Adrenal gland (tissue), 12 donors: ENCODE data around the gene TRPM8. TPM values are rescaled to one million over a fixed set of nuclear protein-coding genes. Genes with fewer than 3 reads are reported as not detected.
"Not testable (repeated sequence)": the region's sequence is repeated elsewhere in the genome, so short reads cannot be mapped to it uniquely, and the experiment has no call there.

ENCODE experiments used
- DNase-seq, 7 donors: peaks; one replicate each; pipeline ENCODE4 v3.0.0-alpha.2; 2019 to 2020
- H3K27ac ChIP-seq, 5 donors: fragments of 200-600 bp; sonication (generic) in 4 of 5; 1 replicate in 3 of 5; 2 replicates in 2 of 5; pipeline versions ENCODE4 v1.5.1 to v1.8.0; 2016 to 2020; ENCODE audit warnings: mild to moderate bottlenecking in 1 of 5
- H3K27me3 ChIP-seq: fragments of 200-600 bp; 2 replicates; pipeline ENCODE4 v1.8.0; 2021
- H3K36me3 ChIP-seq, 2 donors: fragments of 200-600 bp; replicated peaks in 1 of 2; 1 replicate in 1 of 2; 2 replicates in 1 of 2; pipeline versions ENCODE4 v1.5.1 to v1.8.0; 2018 to 2022
- H3K4me1 ChIP-seq, 2 donors: fragments of 200-600 bp; replicated peaks in 1 of 2; 1 replicate in 1 of 2; 2 replicates in 1 of 2; pipeline versions ENCODE4 v1.5.1 to v1.8.0; 2018 to 2021
- H3K4me3 ChIP-seq, 4 donors: fragments of 200-600 bp; sonication (generic) in 3 of 4; one replicate each; pipeline ENCODE4 v1.5.1; 2016 to 2018
- H3K9me3 ChIP-seq, 3 donors: fragments of 200-600 bp; sonication (generic) in 1 of 3; replicated peaks in 1 of 3; 1 replicate in 2 of 3; 2 replicates in 1 of 3; pipeline versions ENCODE4 v1.5.1 to v1.8.0; 2016 to 2021
- CTCF ChIP-seq, 6 experiments: fragments of 450-650 bp in 4 of 6; fragments of 200-600 bp in 2 of 6; sonication (generic) in 1 of 6; IDR thresholded peaks; 1 replicate in 5 of 6; 2 replicates in 1 of 6; pipeline versions ENCODE4 v1.5.1 to v1.8.0; 2016 to 2021; ENCODE audit warnings: antibody characterized with exemption in 6 of 6, mild to moderate bottlenecking in 2 of 6, moderate library complexity in 1 of 6
- POLR2A ChIP-seq, 2 donors: fragments of 450-650 bp; IDR thresholded peaks; one replicate each; pipeline ENCODE4 v1.6.1; 2017; ENCODE audit warnings: antibody characterized with exemption in 2 of 2, mild to moderate bottlenecking in 2 of 2, moderate library complexity in 1 of 2
- WGBS, 4 donors: extraction: QIAGEN DNeasy Blood & Tissue Kit in 2 of 4; methylation state at CpG; one replicate each; pipeline versions ENCODE4 v1.1.5 to v1.1.7; 2013 to 2017; 5-methylcytosine and 5-hydroxymethylcytosine counted together
- intact Hi-C, 2 donors: fragments of 100-400 bp; cut with DNase I; formaldehyde crosslinking; loops; one replicate each; pipeline versions ENCODE4 v1.14.1 to v1.15.0; 2022 to 2023
- polyA plus RNA-seq, 3 donors: library from polyadenylated mRNA; stranded (reverse); fragments of 200-250 nt in 2 of 3; fragments of 350-450 nt in 1 of 3; fragmentation: Illumina TruSeq in 1 of 3; extraction: RNeasy Lipid Tissue Mini Kit (QIAGEN cat#74804) in 1 of 3; gene quantifications; one replicate each; pipeline ENCODE4 v1.2.3, GENCODE V29; 2013 to 2014
- total RNA-seq, 9 donors: library from RNA; depleted of rRNA in 4 of 9; stranded (reverse); fragments of >200 nt in 4 of 9; fragments of 120-200 nt in 1 of 9; fragmentation: NEBNext Ultra II Directional in 1 of 9; extraction: Animal tissue kit (Norgen Biotek cat#: 25700) in 1 of 9; gene quantifications; one replicate each; pipeline versions ENCODE4 v1.1.0 to v1.2.4, GENCODE V29; 2013 to 2023
- donor health status: healthy with polysubstance abuse.
- donor health status: Bipolar disorder and iron deficiency.
- donor health status: DM: yes; HTN: yes; CAD: no.
- donor health status: DM: no; HTN: no; CAD: no.
- donor health status: DM: no; HTN: no; CAD: no.
- donor health status: DM: yes; HTN: yes; CAD: no.

Gene TRPM8
- total and polyA plus RNA-seq, 12 donors, result not detected

- DNase-seq, result no peak
- H3K27ac ChIP-seq, result no peak overlapping the region
- no peaks in the 10 kb centered on the region for H3K9me3 ChIP-seq
- no peaks in the 10 kb centered on the region for H3K27me3 ChIP-seq
- intact Hi-C loops, result no loop called here
- no peaks in the 10 kb centered on the region for H3K4me1 ChIP-seq
- H3K4me3 ChIP-seq, result no peak overlapping the region
- TF ChIP-seq POLR2A (IDR thresholded peaks at IDR 0.05) (no peak), CTCF (IDR thresholded peaks at IDR 0.05) (no peak)
- H3K36me3 ChIP-seq, result no peaks in the 10 kb centered on the region
- WGBS, 4 donors, result 62 to 69% (median 66%) methylated on average over 4 of the region's 4 CpGs
Measured at GRCh38 chr2:233968556-233968955, 51.4 kb downstream of the TRPM8 start.

GRCh38 chr2:233972460-233972859 lies 55.3 kb downstream of the TRPM8 start:
- 95 to 99% (median 96%) methylated on average over 8 to 29 of the region's 29 CpGs for WGBS, 4 donors
- H3K4me3 ChIP-seq, H3K27me3 ChIP-seq, H3K9me3 ChIP-seq, H3K27ac ChIP-seq, DNase-seq, H3K4me1 ChIP-seq, H3K36me3 ChIP-seq: not testable (repeated sequence)
- intact Hi-C loops, result loop anchor here in 1 of 2 donors (10.0 kb wide), 1 partner anchor 572 kb away; no protein-coding TSS in a partner anchor

GRCh38 chr2:233972941-233973575 lies 55.9 kb downstream of the TRPM8 start:
- Histone ChIP-seq H3K36me3 (no peaks in the 10 kb centered on the region), H3K27ac (no peak overlapping the region), H3K4me1 (peaks cover 0 to 3% of the 10 kb centered on the region in 2 donors), H3K27me3 (peaks cover 7% of the 10 kb centered on the region), H3K4me3 (no peak overlapping the region), H3K9me3 (no peaks in the 10 kb centered on the region)
- intact Hi-C loops, result loop anchor here in 1 of 2 donors (10.0 kb wide), 1 partner anchor 572 kb away; no protein-coding TSS in a partner anchor
- no peak for TF ChIP-seq CTCF (IDR thresholded peaks at IDR 0.05)
- TF ChIP-seq POLR2A (IDR thresholded peaks at IDR 0.05), result no peak
- no peak for DNase-seq
- WGBS, 4 donors, result 76 to 92% (median 87%) methylated on average over 6 to 13 of the region's 13 CpGs

- H3K36me3 ChIP-seq, result no peaks in the 10 kb centered on the region
- TF ChIP-seq POLR2A (IDR thresholded peaks at IDR 0.05), result no peak
- no peak for TF ChIP-seq CTCF (IDR thresholded peaks at IDR 0.05)
- peak overlapping the region in 1 of 5 donors; percentile 21 for H3K27ac ChIP-seq
- no peak overlapping the region for H3K4me3 ChIP-seq
- H3K4me1 ChIP-seq, result peaks cover 0 to 3% of the 10 kb centered on the region in 2 donors
- H3K27me3 ChIP-seq, result peaks cover 7% of the 10 kb centered on the region
- H3K9me3 ChIP-seq, result no peaks in the 10 kb centered on the region
- intact Hi-C loops, result loop anchor here in 1 of 2 donors (10.0 kb wide), 1 partner anchor 571 kb away; no protein-coding TSS in a partner anchor
- DNase-seq, result no peak
- 67 to 82% (median 78%) methylated on average over 6 of the region's 6 CpGs for WGBS, 4 donors
Measured at GRCh38 chr2:233973786-233974185, 56.6 kb downstream of the TRPM8 start.
